WTC11 (cell line): ENCODE data around the gene BEGAIN. TPM values are rescaled to one million over a fixed set of nuclear protein-coding genes. Genes with fewer than 3 reads are reported as not detected.

Experiments used
- ATAC-seq: fragments of 200-7000 bp; cut with Tn5 transposase; 2 replicates; pipeline ENCODE4 v1.10.0; 2021; ENCODE audit warnings: mild to moderate bottlenecking, moderate library complexity
- CTCF ChIA-PET: fragments of 300-600 bp; sonication (Branson Sonifier 250); formaldehyde crosslinking; loops from one replicate; lab custom pipeline; 2021; ENCODE audit warnings: antibody characterized with exemption; lab: Charles Lee
- POLR2A ChIA-PET: fragments of 350-600 bp; sonication (Branson Sonifier 250); formaldehyde crosslinking; loops from one replicate; lab custom pipeline; 2021; ENCODE audit warnings: antibody characterized with exemption; lab: Charles Lee
- DNase-seq: peaks from one replicate; pipeline ENCODE4 v3.0.0; 2021; ENCODE audit warnings: low spot score
- H3K27ac Mint-ChIP-seq: 2 replicates; pipeline ENCODE4 v1.8.0; 2021; ENCODE audit warnings: mixed read lengths
- H3K27me3 Mint-ChIP-seq: 2 replicates; pipeline ENCODE4 v1.8.0; 2021; ENCODE audit warnings: low read depth, mild to moderate bottlenecking, moderate library complexity, mixed read lengths
- H3K36me3 Mint-ChIP-seq: 2 replicates; pipeline ENCODE4 v1.8.0; 2021; ENCODE audit warnings: mixed read lengths
- H3K4me1 Mint-ChIP-seq: 2 replicates; pipeline ENCODE4 v1.8.0; 2022; ENCODE audit warnings: mixed read lengths
- H3K4me3 Mint-ChIP-seq: 2 replicates; pipeline ENCODE4 v1.8.0; 2021; ENCODE audit warnings: mild to moderate bottlenecking, moderate library complexity, mixed read lengths
- H3K9me3 Mint-ChIP-seq: 2 replicates; pipeline ENCODE4 v1.8.0; 2021; ENCODE audit warnings: mixed read lengths
- CBFB ChIP-seq: sonication (generic); formaldehyde crosslinking; IDR thresholded peaks from 2 replicates; pipeline ENCODE4 v1.8.1; 2022; ENCODE audit warnings: mild to moderate bottlenecking, low read depth, missing genetic modification reagents
- EMX1 ChIP-seq: fragments of 250-450 bp; sonication (Bioruptor Pico); IDR thresholded peaks from 2 replicates; pipeline ENCODE4 v1.8.0; 2021; ENCODE audit warnings: mild to moderate bottlenecking
- ETV6 ChIP-seq: sonication (generic); formaldehyde crosslinking; IDR thresholded peaks from 2 replicates; pipeline ENCODE4 v1.8.1; 2022; ENCODE audit warnings: mild to moderate bottlenecking, missing genetic modification reagents
- FOXK1 ChIP-seq: sonication (generic); formaldehyde crosslinking; IDR thresholded peaks from 2 replicates; pipeline ENCODE4 v1.8.0; 2022; ENCODE audit warnings: mild to moderate bottlenecking, moderate library complexity, missing genetic modification reagents
- KAT7 ChIP-seq: sonication (generic); formaldehyde crosslinking; IDR thresholded peaks from 2 replicates; pipeline ENCODE4 v1.8.1; 2023; ENCODE audit warnings: missing genetic modification reagents, mild to moderate bottlenecking, borderline replicate concordance
- NR2C2 ChIP-seq: sonication (generic); formaldehyde crosslinking; IDR thresholded peaks from 2 replicates; pipeline ENCODE4 v1.8.0; 2022; ENCODE audit warnings: mild to moderate bottlenecking, missing genetic modification reagents
- PRRX2 ChIP-seq: fragments of 250-450 bp; sonication (Bioruptor Pico); IDR thresholded peaks from 2 replicates; pipeline ENCODE4 v1.8.0; 2021; ENCODE audit warnings: mild to moderate bottlenecking
- SP1 ChIP-seq: sonication (generic); formaldehyde crosslinking; conservative IDR thresholded peaks from 2 replicates; pipeline ENCODE4 v1.8.1; 2022; ENCODE audit warnings: missing genetic modification reagents
- TP53 ChIP-seq: sonication (generic); formaldehyde crosslinking; IDR thresholded peaks from 2 replicates; pipeline ENCODE4 v1.8.1; 2023; ENCODE audit warnings: mild to moderate bottlenecking, missing genetic modification reagents
- ZNF121 ChIP-seq: sonication (generic); formaldehyde crosslinking; IDR thresholded peaks from 2 replicates; pipeline ENCODE4 v1.8.0; 2023; ENCODE audit warnings: missing genetic modification reagents
- total RNA-seq: library from RNA; stranded (reverse); gene quantifications from 3 replicates; pipeline ENCODE4 v1.2.3, GENCODE V29; 2021
- TF ChIP-seq, protein P1 (sequence below): sonication (generic); formaldehyde crosslinking; IDR thresholded peaks from 2 replicates; pipeline ENCODE4 v1.8.0; 2022; ENCODE audit warnings: missing genetic modification reagents
- TF ChIP-seq, protein P2 (sequence below): sonication (generic); formaldehyde crosslinking; IDR thresholded peaks from 2 replicates; pipeline ENCODE4 v1.8.0; 2022; ENCODE audit warnings: mild to moderate bottlenecking, missing genetic modification reagents
- TF ChIP-seq, protein P3 (sequence below): fragments of 200-600 bp; IDR thresholded peaks from 2 replicates; pipeline ENCODE4 v1.8.0; 2022; ENCODE audit warnings: antibody characterized with exemption
- TF ChIP-seq, protein P4 (sequence below): sonication (generic); formaldehyde crosslinking; IDR thresholded peaks from 2 replicates; pipeline ENCODE4 v1.8.0; 2022; ENCODE audit warnings: mild to moderate bottlenecking, missing genetic modification reagents
- TF ChIP-seq, protein P5 (sequence below): fragments of 250-450 bp; sonication (Bioruptor Pico); IDR thresholded peaks from 2 replicates; pipeline ENCODE4 v1.9.0; 2021; ENCODE audit warnings: mild to moderate bottlenecking
- TF ChIP-seq, protein P6 (sequence below): sonication (generic); formaldehyde crosslinking; conservative IDR thresholded peaks from 2 replicates; pipeline ENCODE4 v1.8.1; 2022; ENCODE audit warnings: mild to moderate bottlenecking, missing genetic modification reagents
- TF ChIP-seq, protein P7 (sequence below): sonication (generic); formaldehyde crosslinking; IDR thresholded peaks from 2 replicates; pipeline ENCODE4 v1.8.1; 2022; ENCODE audit warnings: low read depth, mild to moderate bottlenecking, moderate library complexity, missing genetic modification reagents, borderline replicate concordance
- TF ChIP-seq, protein P8 (sequence below): sonication (generic); formaldehyde crosslinking; IDR thresholded peaks from 2 replicates; pipeline ENCODE4 v1.8.0; 2022; ENCODE audit warnings: mild to moderate bottlenecking, missing genetic modification reagents
- TF ChIP-seq, protein P9 (sequence below): fragments of 250-450 bp; sonication (Bioruptor Pico); conservative IDR thresholded peaks from 2 replicates; pipeline ENCODE4 v1.9.0; 2021; ENCODE audit warnings: mild to moderate bottlenecking

BEGAIN gene
- total RNA-seq, 1 experiment from 2014 or later, result 1.3 TPM

DNA sequence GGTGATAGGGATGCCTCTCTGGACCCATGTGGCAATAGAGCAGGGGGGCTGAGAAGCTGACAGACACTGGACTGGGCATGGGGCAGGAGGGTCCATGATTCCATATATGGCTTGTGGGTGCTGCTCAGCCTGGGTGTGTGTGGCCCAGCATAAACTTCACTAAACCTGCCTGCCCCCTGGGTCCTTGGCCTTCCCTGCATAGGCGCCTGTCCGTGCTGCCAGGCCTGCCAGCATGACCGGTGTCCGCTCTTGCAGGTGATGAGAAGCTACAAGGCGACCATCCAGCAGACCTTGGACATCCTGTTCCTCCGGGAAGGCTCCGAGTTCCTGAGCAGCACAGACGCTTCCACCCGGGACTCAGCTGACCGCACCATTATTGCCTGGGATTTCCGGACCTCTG lies 61.6 kb downstream of the BEGAIN start (continued):
- TF ChIP-seq, protein P1, sequence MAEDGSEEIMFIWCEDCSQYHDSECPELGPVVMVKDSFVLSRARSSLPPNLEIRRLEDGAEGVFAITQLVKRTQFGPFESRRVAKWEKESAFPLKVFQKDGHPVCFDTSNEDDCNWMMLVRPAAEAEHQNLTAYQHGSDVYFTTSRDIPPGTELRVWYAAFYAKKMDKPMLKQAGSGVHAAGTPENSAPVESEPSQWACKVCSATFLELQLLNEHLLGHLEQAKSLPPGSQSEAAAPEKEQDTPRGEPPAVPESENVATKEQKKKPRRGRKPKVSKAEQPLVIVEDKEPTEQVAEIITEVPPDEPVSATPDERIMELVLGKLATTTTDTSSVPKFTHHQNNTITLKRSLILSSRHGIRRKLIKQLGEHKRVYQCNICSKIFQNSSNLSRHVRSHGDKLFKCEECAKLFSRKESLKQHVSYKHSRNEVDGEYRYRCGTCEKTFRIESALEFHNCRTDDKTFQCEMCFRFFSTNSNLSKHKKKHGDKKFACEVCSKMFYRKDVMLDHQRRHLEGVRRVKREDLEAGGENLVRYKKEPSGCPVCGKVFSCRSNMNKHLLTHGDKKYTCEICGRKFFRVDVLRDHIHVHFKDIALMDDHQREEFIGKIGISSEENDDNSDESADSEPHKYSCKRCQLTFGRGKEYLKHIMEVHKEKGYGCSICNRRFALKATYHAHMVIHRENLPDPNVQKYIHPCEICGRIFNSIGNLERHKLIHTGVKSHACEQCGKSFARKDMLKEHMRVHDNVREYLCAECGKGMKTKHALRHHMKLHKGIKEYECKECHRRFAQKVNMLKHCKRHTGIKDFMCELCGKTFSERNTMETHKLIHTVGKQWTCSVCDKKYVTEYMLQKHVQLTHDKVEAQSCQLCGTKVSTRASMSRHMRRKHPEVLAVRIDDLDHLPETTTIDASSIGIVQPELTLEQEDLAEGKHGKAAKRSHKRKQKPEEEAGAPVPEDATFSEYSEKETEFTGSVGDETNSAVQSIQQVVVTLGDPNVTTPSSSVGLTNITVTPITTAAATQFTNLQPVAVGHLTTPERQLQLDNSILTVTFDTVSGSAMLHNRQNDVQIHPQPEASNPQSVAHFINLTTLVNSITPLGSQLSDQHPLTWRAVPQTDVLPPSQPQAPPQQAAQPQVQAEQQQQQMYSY (CRISPR knock-in tag), result no peak
- no peak for TF ChIP-seq CBFB (CRISPR knock-in tag)
- TF ChIP-seq, protein P2, sequence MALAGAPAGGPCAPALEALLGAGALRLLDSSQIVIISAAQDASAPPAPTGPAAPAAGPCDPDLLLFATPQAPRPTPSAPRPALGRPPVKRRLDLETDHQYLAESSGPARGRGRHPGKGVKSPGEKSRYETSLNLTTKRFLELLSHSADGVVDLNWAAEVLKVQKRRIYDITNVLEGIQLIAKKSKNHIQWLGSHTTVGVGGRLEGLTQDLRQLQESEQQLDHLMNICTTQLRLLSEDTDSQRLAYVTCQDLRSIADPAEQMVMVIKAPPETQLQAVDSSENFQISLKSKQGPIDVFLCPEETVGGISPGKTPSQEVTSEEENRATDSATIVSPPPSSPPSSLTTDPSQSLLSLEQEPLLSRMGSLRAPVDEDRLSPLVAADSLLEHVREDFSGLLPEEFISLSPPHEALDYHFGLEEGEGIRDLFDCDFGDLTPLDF (CRISPR knock-in tag), result no peak

DNA sequence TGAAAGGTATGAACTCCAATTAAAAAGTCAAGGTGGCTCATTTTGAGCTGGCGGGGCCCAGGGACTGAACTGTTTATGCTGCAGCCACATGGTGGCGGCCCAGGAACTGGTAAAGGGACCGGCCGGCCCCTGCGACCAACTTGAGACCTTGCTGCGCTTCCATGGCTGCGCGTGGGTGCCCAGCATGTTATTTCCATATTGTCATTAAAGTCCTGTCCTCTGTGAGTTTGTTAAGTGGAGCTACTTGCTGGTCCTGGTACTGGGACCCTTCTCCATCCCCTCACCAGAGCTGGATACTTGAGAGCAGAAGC lies 62.3 kb downstream of the BEGAIN start:
- Mint-ChIP-seq H3K27me3 (no peaks in the 10 kb centered on the region), H3K9me3 (no peaks in the 10 kb centered on the region), H3K27ac (no peak overlapping the region), H3K4me1 (peaks cover 2% of the 10 kb centered on the region; the same call in 1 of the 2 replicates), H3K36me3 (no peaks in the 10 kb centered on the region), H3K4me3 (no peak overlapping the region)
- POLR2A ChIA-PET, result no interaction called here
- TF ChIP-seq, protein P3, sequence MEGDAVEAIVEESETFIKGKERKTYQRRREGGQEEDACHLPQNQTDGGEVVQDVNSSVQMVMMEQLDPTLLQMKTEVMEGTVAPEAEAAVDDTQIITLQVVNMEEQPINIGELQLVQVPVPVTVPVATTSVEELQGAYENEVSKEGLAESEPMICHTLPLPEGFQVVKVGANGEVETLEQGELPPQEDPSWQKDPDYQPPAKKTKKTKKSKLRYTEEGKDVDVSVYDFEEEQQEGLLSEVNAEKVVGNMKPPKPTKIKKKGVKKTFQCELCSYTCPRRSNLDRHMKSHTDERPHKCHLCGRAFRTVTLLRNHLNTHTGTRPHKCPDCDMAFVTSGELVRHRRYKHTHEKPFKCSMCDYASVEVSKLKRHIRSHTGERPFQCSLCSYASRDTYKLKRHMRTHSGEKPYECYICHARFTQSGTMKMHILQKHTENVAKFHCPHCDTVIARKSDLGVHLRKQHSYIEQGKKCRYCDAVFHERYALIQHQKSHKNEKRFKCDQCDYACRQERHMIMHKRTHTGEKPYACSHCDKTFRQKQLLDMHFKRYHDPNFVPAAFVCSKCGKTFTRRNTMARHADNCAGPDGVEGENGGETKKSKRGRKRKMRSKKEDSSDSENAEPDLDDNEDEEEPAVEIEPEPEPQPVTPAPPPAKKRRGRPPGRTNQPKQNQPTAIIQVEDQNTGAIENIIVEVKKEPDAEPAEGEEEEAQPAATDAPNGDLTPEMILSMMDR, result peak; percentile 60; the same call in 1 of the 2 replicates
- TF ChIP-seq, protein P4, sequence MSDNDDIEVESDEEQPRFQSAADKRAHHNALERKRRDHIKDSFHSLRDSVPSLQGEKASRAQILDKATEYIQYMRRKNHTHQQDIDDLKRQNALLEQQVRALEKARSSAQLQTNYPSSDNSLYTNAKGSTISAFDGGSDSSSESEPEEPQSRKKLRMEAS, result no peak
- TF ChIP-seq, protein P5, sequence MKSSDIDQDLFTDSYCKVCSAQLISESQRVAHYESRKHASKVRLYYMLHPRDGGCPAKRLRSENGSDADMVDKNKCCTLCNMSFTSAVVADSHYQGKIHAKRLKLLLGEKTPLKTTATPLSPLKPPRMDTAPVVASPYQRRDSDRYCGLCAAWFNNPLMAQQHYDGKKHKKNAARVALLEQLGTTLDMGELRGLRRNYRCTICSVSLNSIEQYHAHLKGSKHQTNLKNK, result no peak
- TF ChIP-seq, protein P6, sequence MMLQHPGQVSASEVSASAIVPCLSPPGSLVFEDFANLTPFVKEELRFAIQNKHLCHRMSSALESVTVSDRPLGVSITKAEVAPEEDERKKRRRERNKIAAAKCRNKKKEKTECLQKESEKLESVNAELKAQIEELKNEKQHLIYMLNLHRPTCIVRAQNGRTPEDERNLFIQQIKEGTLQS (CRISPR knock-in tag), result no peak
- TF ChIP-seq SP1 (CRISPR knock-in tag) (no peak), FOXK1 (CRISPR knock-in tag) (no peak)
- ATAC-seq (peak; percentile 82), DNase-seq (peak; percentile 76)
- CTCF ChIA-PET, result interaction anchor here (0.5 to 7.1 kb wide), 35 partner anchors 8 to 872 kb away, joined by 3 to 153 read pairs (median 4); no protein-coding TSS in a partner anchor

DNA sequence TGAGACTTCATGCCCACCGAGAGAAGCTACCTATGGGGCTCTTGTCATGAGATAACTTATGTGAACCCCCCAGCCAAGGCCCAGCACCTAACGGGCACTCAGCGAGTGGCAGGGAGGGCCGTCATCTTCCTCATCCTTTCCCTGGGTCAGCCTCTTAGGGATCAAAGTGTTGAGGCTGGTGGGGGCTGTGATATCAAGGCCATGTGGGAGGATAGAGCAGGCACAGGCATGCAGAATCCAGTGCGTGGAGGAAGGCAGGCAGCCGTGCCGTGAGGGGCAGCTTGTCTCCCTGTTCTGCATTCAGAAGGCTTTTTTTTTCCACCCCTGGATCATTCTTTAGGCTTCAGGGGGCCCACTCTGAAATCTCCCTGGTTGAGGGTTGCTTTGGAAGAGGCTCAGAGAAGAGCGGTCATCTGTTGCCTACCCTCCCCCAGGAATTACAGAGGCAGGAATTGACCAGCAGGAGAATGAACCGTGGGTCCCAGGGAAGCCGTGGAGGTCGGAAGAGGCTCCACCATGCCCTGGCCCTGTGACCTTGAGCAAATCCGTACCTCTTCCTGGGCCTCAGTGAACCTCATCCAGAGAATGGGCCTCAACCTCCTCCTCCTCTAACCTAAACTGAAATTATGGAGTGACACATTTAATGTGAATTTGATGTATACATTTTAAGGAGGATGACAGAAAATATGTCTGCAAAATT lies 62.8 kb downstream of the BEGAIN start:
- no peaks in the 10 kb centered on the region for H3K9me3 Mint-ChIP-seq
- no peaks in the 10 kb centered on the region for H3K27me3 Mint-ChIP-seq
- no peak overlapping the region for H3K27ac Mint-ChIP-seq
- ChIA-PET CTCF (interaction anchor here (0.5 to 7.1 kb wide), 35 partner anchors 9 to 873 kb away, joined by 3 to 153 read pairs (median 4); no protein-coding TSS in a partner anchor), POLR2A (no interaction called here)
- DNase-seq, result peak; percentile 5
- ATAC-seq, result 0 out of 2 replicates have a peak, but pooled peaks have one; percentile 15
- H3K36me3 Mint-ChIP-seq, result no peaks in the 10 kb centered on the region
- H3K4me1 Mint-ChIP-seq, result peaks cover 2% of the 10 kb centered on the region; the same call in 1 of the 2 replicates
- no peak overlapping the region for H3K4me3 Mint-ChIP-seq
- TF ChIP-seq, protein P7, sequence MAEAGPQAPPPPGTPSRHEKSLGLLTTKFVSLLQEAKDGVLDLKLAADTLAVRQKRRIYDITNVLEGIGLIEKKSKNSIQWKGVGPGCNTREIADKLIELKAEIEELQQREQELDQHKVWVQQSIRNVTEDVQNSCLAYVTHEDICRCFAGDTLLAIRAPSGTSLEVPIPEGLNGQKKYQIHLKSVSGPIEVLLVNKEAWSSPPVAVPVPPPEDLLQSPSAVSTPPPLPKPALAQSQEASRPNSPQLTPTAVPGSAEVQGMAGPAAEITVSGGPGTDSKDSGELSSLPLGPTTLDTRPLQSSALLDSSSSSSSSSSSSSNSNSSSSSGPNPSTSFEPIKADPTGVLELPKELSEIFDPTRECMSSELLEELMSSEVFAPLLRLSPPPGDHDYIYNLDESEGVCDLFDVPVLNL (CRISPR knock-in tag), result no peak
- TF ChIP-seq, protein P8, sequence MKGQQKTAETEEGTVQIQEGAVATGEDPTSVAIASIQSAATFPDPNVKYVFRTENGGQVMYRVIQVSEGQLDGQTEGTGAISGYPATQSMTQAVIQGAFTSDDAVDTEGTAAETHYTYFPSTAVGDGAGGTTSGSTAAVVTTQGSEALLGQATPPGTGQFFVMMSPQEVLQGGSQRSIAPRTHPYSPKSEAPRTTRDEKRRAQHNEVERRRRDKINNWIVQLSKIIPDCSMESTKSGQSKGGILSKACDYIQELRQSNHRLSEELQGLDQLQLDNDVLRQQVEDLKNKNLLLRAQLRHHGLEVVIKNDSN (CRISPR knock-in tag), result no peak
- TF ChIP-seq EMX1 (no peak), TP53 (CRISPR knock-in tag) (no peak), ZNF121 (CRISPR knock-in tag) (no peak), ETV6 (CRISPR knock-in tag) (no peak), NR2C2 (CRISPR knock-in tag) (no peak), PRRX2 (no peak), KAT7 (CRISPR knock-in tag) (no peak)
- TF ChIP-seq, protein P9, sequence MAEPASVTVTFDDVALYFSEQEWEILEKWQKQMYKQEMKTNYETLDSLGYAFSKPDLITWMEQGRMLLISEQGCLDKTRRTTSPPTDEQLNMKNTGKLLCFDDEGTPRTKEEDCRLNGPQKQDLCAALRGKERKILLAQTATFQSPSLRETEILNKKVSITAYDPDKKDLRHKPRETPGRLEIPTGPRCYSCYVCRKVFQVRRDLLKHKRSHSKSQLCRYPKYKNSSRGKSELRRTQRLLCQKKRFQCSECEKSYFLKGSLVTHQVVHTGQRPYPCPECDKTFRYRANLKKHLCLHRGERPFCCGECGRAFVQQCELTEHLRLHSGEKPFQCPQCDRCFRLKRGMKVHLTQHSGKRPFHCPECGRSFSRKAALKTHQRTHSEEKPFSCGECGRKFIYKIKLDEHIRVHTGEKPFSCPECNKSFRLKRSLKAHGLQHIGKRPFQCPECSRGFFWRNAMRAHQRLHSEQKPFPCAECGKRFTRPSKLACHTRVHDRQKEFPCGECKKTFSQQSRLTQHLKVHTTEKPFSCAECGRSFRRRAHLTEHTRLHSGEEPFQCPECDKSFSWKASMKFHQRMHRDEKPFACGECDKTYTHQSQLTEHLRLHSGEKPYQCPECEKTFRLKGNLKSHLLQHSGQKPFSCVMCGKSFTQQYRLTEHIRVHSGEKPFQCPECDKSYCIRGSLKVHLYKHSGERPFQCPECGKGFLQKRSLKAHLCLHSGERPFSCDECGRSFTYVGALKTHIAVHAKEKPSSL (CRISPR knock-in tag), result no peak
- TF ChIP-seq, protein P2 (CRISPR knock-in tag), result no peak
